Astrocyte (in vitro differentiated cells and primary cell): ENCODE data around the gene GGTA1. TPM values are rescaled to one million over a fixed set of nuclear protein-coding genes. Genes with fewer than 3 reads are reported as not detected.

Experiments used
- DNase-seq: peaks from one replicate; pipeline ENCODE4 v3.0.0-alpha.2; 2010; ENCODE audit warnings: low read depth
- FAIRE-seq: peaks from 2 replicates; lab custom pipeline; 2011; peaks lifted over from hg19 to GRCh38; lab: Jason Lieb, UNC
- H2AFZ ChIP-seq: 2 replicates; pipeline ENCODE4 v1.6.0; 2012; ENCODE audit warnings: low read depth, low read length, inconsistent platforms
- H3K27ac ChIP-seq: 2 replicates; pipeline ENCODE4 v1.5.1; 2011; ENCODE audit warnings: low read depth, low read length, inconsistent platforms
- H3K27me3 ChIP-seq: 2 replicates; pipeline ENCODE4 v1.6.0; 2011; ENCODE audit warnings: low read length, inconsistent platforms; ENCODE audit not compliant: insufficient read depth
- H3K36me3 ChIP-seq: 2 replicates; pipeline ENCODE4 v1.5.1; 2011; ENCODE audit warnings: low read length, inconsistent platforms; ENCODE audit not compliant: insufficient read depth
- H3K4me1 ChIP-seq: 2 replicates; pipeline ENCODE4 v1.5.1; 2011; ENCODE audit warnings: low read length, inconsistent platforms; ENCODE audit not compliant: insufficient read depth
- H3K4me2 ChIP-seq: 2 replicates; pipeline ENCODE4 v1.6.0; 2012; ENCODE audit warnings: low read length, inconsistent platforms
- H3K4me3 ChIP-seq: 2 replicates; pipeline ENCODE4 v1.5.1; 2011; ENCODE audit warnings: low read depth, mild to moderate bottlenecking, low read length, inconsistent platforms; ENCODE audit not compliant: insufficient read depth
- H3K79me2 ChIP-seq: 2 replicates; pipeline ENCODE4 v1.6.0; 2012; ENCODE audit warnings: mild to moderate bottlenecking, low read length, inconsistent platforms; ENCODE audit not compliant: insufficient read depth
- H3K9ac ChIP-seq: 2 replicates; pipeline ENCODE4 v1.6.0; 2012; ENCODE audit warnings: mild to moderate bottlenecking, low read length, inconsistent platforms
- H3K9me3 ChIP-seq: 2 replicates; pipeline ENCODE4 v1.5.1; 2012; ENCODE audit warnings: low read depth, mild to moderate bottlenecking, low read length, inconsistent platforms; ENCODE audit not compliant: insufficient read depth
- H4K20me1 ChIP-seq: 2 replicates; pipeline ENCODE4 v1.6.0; 2012; ENCODE audit warnings: low read length, inconsistent platforms; ENCODE audit not compliant: insufficient read depth
- H3K27ac Mint-ChIP-seq: one replicate; pipeline ENCODE4 v1.8.0; 2021; ENCODE audit warnings: mild to moderate bottlenecking, mixed read lengths; ENCODE audit not compliant: unreplicated experiment
- H3K27me3 Mint-ChIP-seq: one replicate; pipeline ENCODE4 v1.8.0; 2021; ENCODE audit warnings: low read depth, mixed read lengths; ENCODE audit not compliant: unreplicated experiment
- H3K36me3 Mint-ChIP-seq: one replicate; pipeline ENCODE4 v1.8.0; 2021; ENCODE audit warnings: low read depth, mixed read lengths; ENCODE audit not compliant: unreplicated experiment
- H3K4me1 Mint-ChIP-seq: one replicate; pipeline ENCODE4 v1.8.0; 2021; ENCODE audit warnings: low read depth, mixed read lengths; ENCODE audit not compliant: unreplicated experiment
- H3K4me3 Mint-ChIP-seq: one replicate; pipeline ENCODE4 v1.8.0; 2021; ENCODE audit warnings: mild to moderate bottlenecking, moderate library complexity, mixed read lengths; ENCODE audit not compliant: unreplicated experiment
- H3K9me3 Mint-ChIP-seq: one replicate; pipeline ENCODE4 v1.8.0; 2021; ENCODE audit warnings: mild to moderate bottlenecking, mixed read lengths; ENCODE audit not compliant: unreplicated experiment
- EZH2 ChIP-seq: IDR thresholded peaks from 2 replicates; pipeline ENCODE4 v1.6.1; 2012; ENCODE audit warnings: mild to moderate bottlenecking, low read length, inconsistent platforms; ENCODE audit not compliant: insufficient read depth
- total RNA-seq: library from RNA; stranded (reverse); gene quantifications from 2 replicates; pipeline ENCODE4 v1.2.1, GENCODE V29; 2021
- TF ChIP-seq, protein P1 (sequence below): IDR thresholded peaks from 2 replicates; pipeline ENCODE4 v1.5.1; 2011; ENCODE audit warnings: low read depth, mild to moderate bottlenecking, inconsistent platforms, low read length, moderate library complexity; ENCODE audit not compliant: insufficient read depth

Gene GGTA1
- total RNA-seq, 1 donor from 2014 or later, result 0.18 TPM

- no peak overlapping the region for H3K4me2 ChIP-seq
- H3K27ac ChIP-seq, result no peak overlapping the region
- TF ChIP-seq, protein P1, sequence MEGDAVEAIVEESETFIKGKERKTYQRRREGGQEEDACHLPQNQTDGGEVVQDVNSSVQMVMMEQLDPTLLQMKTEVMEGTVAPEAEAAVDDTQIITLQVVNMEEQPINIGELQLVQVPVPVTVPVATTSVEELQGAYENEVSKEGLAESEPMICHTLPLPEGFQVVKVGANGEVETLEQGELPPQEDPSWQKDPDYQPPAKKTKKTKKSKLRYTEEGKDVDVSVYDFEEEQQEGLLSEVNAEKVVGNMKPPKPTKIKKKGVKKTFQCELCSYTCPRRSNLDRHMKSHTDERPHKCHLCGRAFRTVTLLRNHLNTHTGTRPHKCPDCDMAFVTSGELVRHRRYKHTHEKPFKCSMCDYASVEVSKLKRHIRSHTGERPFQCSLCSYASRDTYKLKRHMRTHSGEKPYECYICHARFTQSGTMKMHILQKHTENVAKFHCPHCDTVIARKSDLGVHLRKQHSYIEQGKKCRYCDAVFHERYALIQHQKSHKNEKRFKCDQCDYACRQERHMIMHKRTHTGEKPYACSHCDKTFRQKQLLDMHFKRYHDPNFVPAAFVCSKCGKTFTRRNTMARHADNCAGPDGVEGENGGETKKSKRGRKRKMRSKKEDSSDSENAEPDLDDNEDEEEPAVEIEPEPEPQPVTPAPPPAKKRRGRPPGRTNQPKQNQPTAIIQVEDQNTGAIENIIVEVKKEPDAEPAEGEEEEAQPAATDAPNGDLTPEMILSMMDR, result no peak
- no peak for TF ChIP-seq EZH2
- peaks cover 3% of the 10 kb centered on the region for H3K4me1 Mint-ChIP-seq
- no peaks in the 10 kb centered on the region for H3K36me3 Mint-ChIP-seq
- peaks cover 7% of the 10 kb centered on the region for H3K9me3 Mint-ChIP-seq
- no peaks in the 10 kb centered on the region for H3K9me3 ChIP-seq
- H3K4me3 ChIP-seq, result no peak overlapping the region
- H3K27me3 Mint-ChIP-seq, result peaks cover 28% of the 10 kb centered on the region
- no peak overlapping the region for H3K4me3 Mint-ChIP-seq
- H3K4me1 ChIP-seq, result no peaks in the 10 kb centered on the region
- H2AFZ ChIP-seq, result no peak overlapping the region
- no peak overlapping the region for H3K9ac ChIP-seq
- H4K20me1 ChIP-seq, result no peaks in the 10 kb centered on the region
- FAIRE-seq (no peak), DNase-seq (peak; percentile 19)
- no peaks in the 10 kb centered on the region for H3K36me3 ChIP-seq
- H3K27me3 ChIP-seq, result peaks cover 13% of the 10 kb centered on the region
- H3K27ac Mint-ChIP-seq, result no peak overlapping the region
- no peaks in the 10 kb centered on the region for H3K79me2 ChIP-seq
Observed at GRCh38 chr9:121510766-121511550, 11.3 kb upstream of the GGTA1 start.

GRCh38 chr9:121509180-121509579 lies 9.5 kb upstream of the GGTA1 start:
- no peak overlapping the region for H3K9ac ChIP-seq
- H3K27ac ChIP-seq, result no peak overlapping the region
- H4K20me1 ChIP-seq, result no peaks in the 10 kb centered on the region
- H3K4me2 ChIP-seq, result no peak overlapping the region
- no peaks in the 10 kb centered on the region for H3K36me3 ChIP-seq
- H3K27ac Mint-ChIP-seq, result no peak overlapping the region
- DNase-seq (no peak), FAIRE-seq (no peak)
- no peak overlapping the region for H2AFZ ChIP-seq
- H3K36me3 Mint-ChIP-seq, result no peaks in the 10 kb centered on the region
- H3K27me3 ChIP-seq, result peaks cover 19% of the 10 kb centered on the region
- TF ChIP-seq, protein P1, result no peak
- TF ChIP-seq EZH2, result no peak
- H3K27me3 Mint-ChIP-seq, result peaks cover 38% of the 10 kb centered on the region
- peaks cover 3% of the 10 kb centered on the region for H3K4me1 Mint-ChIP-seq
- H3K79me2 ChIP-seq, result no peaks in the 10 kb centered on the region
- H3K9me3 ChIP-seq, result no peaks in the 10 kb centered on the region
- H3K4me1 ChIP-seq, result no peaks in the 10 kb centered on the region
- no peak overlapping the region for H3K4me3 ChIP-seq
- H3K9me3 Mint-ChIP-seq, result peaks cover 3% of the 10 kb centered on the region
- no peak overlapping the region for H3K4me3 Mint-ChIP-seq

DNA sequence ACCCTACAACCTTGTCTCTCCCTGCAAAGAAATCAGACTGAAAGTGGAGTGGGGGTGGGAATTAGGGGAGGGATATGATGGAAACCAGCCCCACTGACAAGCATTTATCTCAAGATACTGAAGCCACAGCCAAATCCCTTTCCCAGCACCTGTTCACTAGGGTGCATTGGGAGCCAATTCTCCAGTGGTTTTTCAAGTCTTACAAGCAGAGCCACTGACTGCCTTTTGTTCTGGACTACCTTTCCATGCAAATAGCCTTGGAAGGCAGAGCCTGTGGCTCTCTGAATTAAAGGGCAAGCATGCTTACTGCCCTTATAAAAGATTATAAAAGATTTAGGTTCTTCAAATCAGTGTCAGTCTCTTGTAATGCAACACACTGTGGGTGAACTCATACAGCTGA lies 8.8 kb upstream of the GGTA1 start:
- Mint-ChIP-seq H3K4me1 (peaks cover 3% of the 10 kb centered on the region), H3K27me3 (peaks cover 37% of the 10 kb centered on the region), H3K36me3 (no peaks in the 10 kb centered on the region), H3K27ac (no peak overlapping the region), H3K4me3 (no peak overlapping the region), H3K9me3 (peaks cover 3% of the 10 kb centered on the region)
- Histone ChIP-seq H3K4me1 (no peaks in the 10 kb centered on the region), H4K20me1 (no peaks in the 10 kb centered on the region), H3K36me3 (no peaks in the 10 kb centered on the region), H3K4me2 (no peak overlapping the region), H3K4me3 (no peak overlapping the region), H2AFZ (no peak overlapping the region), H3K27me3 (peaks cover 20% of the 10 kb centered on the region), H3K9ac (no peak overlapping the region), H3K27ac (no peak overlapping the region), H3K79me2 (no peaks in the 10 kb centered on the region), H3K9me3 (no peaks in the 10 kb centered on the region)
- DNase-seq (no peak), FAIRE-seq (no peak)
- TF ChIP-seq EZH2, result no peak
- TF ChIP-seq, protein P1, result no peak
